K562 (cell line): Measurements from ENCODE around the gene DOCK7. TPM values are rescaled to one million over a fixed set of nuclear protein-coding genes. Genes with fewer than 3 reads are reported as not detected.

Source experiments
- ARHGAP35 ChIP-seq: fragments of 450-650 bp; IDR thresholded peaks from 2 replicates; pipeline ENCODE4 v1.6.1; 2018; ENCODE audit not compliant: partially characterized antibody
- CC2D1A ChIP-seq: fragments of 450-650 bp; IDR thresholded peaks from 2 replicates; pipeline ENCODE4 v1.6.1; 2017; ENCODE audit warnings: mild to moderate bottlenecking
- DIDO1 ChIP-seq: fragments of 450-650 bp; IDR thresholded peaks from 2 replicates; pipeline ENCODE4 v1.6.1; 2016; ENCODE audit warnings: low read depth, missing biosample characterization, missing genetic modification characterization
- DLX4 ChIP-seq: fragments of 250-450 bp; sonication (Bioruptor Pico); IDR thresholded peaks from 2 replicates; pipeline ENCODE4 v1.6.1; 2021; ENCODE audit warnings: mild to moderate bottlenecking
- DNMT1 ChIP-seq: fragments of 450-650 bp; IDR thresholded peaks from 2 replicates; pipeline ENCODE4 v1.6.1; 2016; ENCODE audit warnings: antibody characterized with exemption, mild to moderate bottlenecking
- ESRRA ChIP-seq: fragments of 450-650 bp; IDR thresholded peaks from 2 replicates; pipeline ENCODE4 v1.6.1; 2014; ENCODE audit warnings: low read depth, mild to moderate bottlenecking, moderate library complexity, borderline replicate concordance
- FOXK1 ChIP-seq: sonication (generic); formaldehyde crosslinking; IDR thresholded peaks from 2 replicates; pipeline ENCODE4 v1.8.0; 2022; ENCODE audit warnings: missing genetic modification reagents, mild to moderate bottlenecking, borderline replicate concordance
- GABPB1 ChIP-seq: sonication (generic); formaldehyde crosslinking; IDR thresholded peaks from 2 replicates; pipeline ENCODE4 v1.8.0; 2022; ENCODE audit warnings: mild to moderate bottlenecking, missing genetic modification reagents
- HDAC2 ChIP-seq: fragments of 450-650 bp; IDR thresholded peaks from 2 replicates; pipeline ENCODE4 v1.6.1; 2016; ENCODE audit warnings: mild to moderate bottlenecking
- HDAC6 ChIP-seq: IDR thresholded peaks from 2 replicates; pipeline ENCODE4 v1.6.1; 2012; ENCODE audit warnings: low read depth, mild to moderate bottlenecking, control low read depth, inconsistent platforms, low read length, moderate library complexity
- HMG20B ChIP-seq: fragments of 250-450 bp; sonication (Bioruptor Pico); IDR thresholded peaks from 2 replicates; pipeline ENCODE4 v1.5.0; 2021; ENCODE audit warnings: mild to moderate bottlenecking
- IFI16 ChIP-seq: fragments of 250-450 bp; sonication (Bioruptor Pico); IDR thresholded peaks from 2 replicates; pipeline ENCODE4 v2.1.2; 2022; ENCODE audit warnings: mild to moderate bottlenecking, inconsistent platforms
- IRF9 ChIP-seq: fragments of 450-650 bp; IDR thresholded peaks from 2 replicates; pipeline ENCODE4 v1.6.1; 2016; ENCODE audit warnings: missing biosample characterization, missing genetic modification characterization
- MXI1 ChIP-seq: IDR thresholded peaks from 2 replicates; pipeline ENCODE4 v1.6.1; 2011; ENCODE audit warnings: low read depth, mild to moderate bottlenecking, improper control_type of control experiment, low read length
- OTX1 ChIP-seq: fragments of 450-650 bp; formaldehyde crosslinking; IDR thresholded peaks from 2 replicates; pipeline ENCODE4 v1.4.0; 2022; ENCODE audit warnings: mild to moderate bottlenecking
- RAD51 ChIP-seq: fragments of 450-650 bp; IDR thresholded peaks from 2 replicates; pipeline ENCODE4 v1.7.1; 2016; ENCODE audit warnings: low read depth, mild to moderate bottlenecking, borderline replicate concordance
- RB1 ChIP-seq: fragments of 450-650 bp; IDR thresholded peaks from 2 replicates; pipeline ENCODE4 v1.6.1; 2017; ENCODE audit warnings: low read depth, mild to moderate bottlenecking
- RCOR1 ChIP-seq, 2 experiments: IDR thresholded peaks; 2 replicates each; pipeline ENCODE4 v1.6.1; 2012; ENCODE audit warnings: low read depth in 2 of 2, low read length in 2 of 2, borderline replicate concordance in 1 of 2, improper control_type of control experiment in 1 of 2
- SPI1 ChIP-seq: IDR thresholded peaks from 2 replicates; pipeline ENCODE4 v1.6.1; 2011; ENCODE audit warnings: low read depth, low read length, control low read depth, borderline replicate concordance
- THAP12 ChIP-seq: fragments of 250-450 bp; sonication (Bioruptor Pico); IDR thresholded peaks from 2 replicates; pipeline ENCODE4 v1.9.0; 2021; ENCODE audit warnings: mild to moderate bottlenecking, inconsistent platforms
- ZFP30 ChIP-seq: fragments of 250-450 bp; sonication (Bioruptor Pico); IDR thresholded peaks from 2 replicates; pipeline ENCODE4 v1.8.0; 2022; ENCODE audit warnings: moderate library complexity, mild to moderate bottlenecking, inconsistent platforms, borderline replicate concordance
- ZNF277 ChIP-seq: fragments of 250-450 bp; sonication (Bioruptor Pico); IDR thresholded peaks from 2 replicates; pipeline ENCODE4 v1.8.0; 2022; ENCODE audit warnings: inconsistent platforms, mild to moderate bottlenecking, moderate library complexity, borderline replicate concordance
- ZNF41 ChIP-seq: fragments of 250-450 bp; sonication (Bioruptor Pico); conservative IDR thresholded peaks from 2 replicates; pipeline ENCODE4 v1.4.0; 2020; ENCODE audit warnings: mild to moderate bottlenecking
- polyA plus RNA-seq, 8 experiments: library from polyadenylated mRNA; depleted of rRNA in 4 of 8; stranded (reverse) in 5 of 8; unstranded in 3 of 8; fragments of >200 nt; fragmentation: Nextera tagmentation in 2 of 8; fragmentation: Illumina TruSeq in 1 of 8; extraction: Ambion mirVana in 2 of 8; extraction: Trizol in 1 of 8; gene quantifications; 2 replicates each; pipeline versions ENCODE4 v1.2.1 to v1.2.3, GENCODE V29; 2011 to 2014; ENCODE audit warnings: inconsistent platforms in 1 of 8, missing spikeins in 1 of 8
- total RNA-seq, 7 experiments: library from RNA; depleted of rRNA in 6 of 7; stranded (reverse); fragments of >200 nt in 6 of 7; fragmentation: Illumina TruSeq in 2 of 7; extraction: Trizol in 2 of 7; gene quantifications; 2 replicates each; pipeline versions ENCODE4 v1.2.1 to v1.2.3, GENCODE V29; 2011 to 2021; ENCODE audit warnings: low replicate concordance in 1 of 7

Gene DOCK7
- total and polyA plus RNA-seq, 9 of the 15 experiments (the other 6 are each of a cell fraction or from before 2014, with no cell fraction given), result 4.9 to 35.1 (median 12.6) TPM

- TF ChIP-seq ESRRA (no peak), HDAC6 (no peak), DLX4 (CRISPR knock-in tag) (no peak), ZNF277 (CRISPR knock-in tag) (no peak), SPI1 (no peak), HMG20B (CRISPR knock-in tag) (no peak), RCOR1 (IDR thresholded peaks at IDR 0.05; ENCODE audit: borderline replicate concordance in 1 of 2, low read depth in 2 of 2, low read length in 2 of 2) (peak in 1 of 2 experiments; percentile 11; a peak in 1 of 4 replicates), IRF9 (tag) (no peak), RB1 (peak; percentile 91), GABPB1 (CRISPR knock-in tag) (no peak), RAD51 (no peak), DIDO1 (tag) (peak; percentile 39; the same call in 1 of the 2 replicates), FOXK1 (CRISPR knock-in tag) (no peak; the same call in 1 of the 2 replicates), ZFP30 (CRISPR knock-in tag) (no peak), OTX1 (CRISPR knock-in tag) (peak; percentile 63; the same call in 1 of the 2 replicates), CC2D1A (peak; percentile 92), HDAC2 (no peak; the same call in 1 of the 2 replicates), ZNF41 (CRISPR knock-in tag) (no peak), IFI16 (CRISPR knock-in tag) (no peak), ARHGAP35 (no peak), MXI1 (no peak), THAP12 (CRISPR knock-in tag) (no peak), DNMT1 (no peak)
These were observed 251.5 kb downstream of the DOCK7 start, which contains the start of gene USP1 (continued) for GRCh38 chr1:62436466-62437272.
